ENCODE results near the gene MAPK10.
"Not testable (repeated sequence)": the region's sequence is repeated elsewhere in the genome, so short reads cannot be mapped to it uniquely, and the experiment has no call there.

Gene MAPK10

GRCh38 chr4:86050496-86050895, 309.4 kb downstream of the MAPK10 start:
- Histone ChIP-seq H3K4me3 (ENCODE audit: low read length) (no peak overlapping the region), H2AFZ (ENCODE audit: low read depth, low read length) (no peak overlapping the region), H3K4me1 (ENCODE audit: insufficient read depth, low read length) (no peaks in the 10 kb centered on the region), H3K27me3 (ENCODE audit: insufficient read depth, low read length) (no peaks in the 10 kb centered on the region), H3K36me3 (ENCODE audit: insufficient read depth, low read length) (peaks cover 43% of the 10 kb centered on the region), H3K9me3 (ENCODE audit: low read length) (no peaks in the 10 kb centered on the region)

- Histone ChIP-seq H3K4me3 (ENCODE audit: low read length) (no peak overlapping the region), H3K27me3 (ENCODE audit: insufficient read depth, low read length) (no peaks in the 10 kb centered on the region), H3K9me3 (ENCODE audit: low read length) (no peaks in the 10 kb centered on the region), H3K36me3 (ENCODE audit: insufficient read depth, low read length) (peaks cover 39% of the 10 kb centered on the region), H2AFZ (ENCODE audit: low read depth, low read length) (no peak overlapping the region), H3K4me1 (ENCODE audit: insufficient read depth, low read length) (no peaks in the 10 kb centered on the region)
Measured at GRCh38 chr4:86048426-86048825, 311.4 kb downstream of the MAPK10 start.

GRCh38 chr4:86044593-86044985, 315.3 kb downstream of the MAPK10 start:
- Histone ChIP-seq H2AFZ (ENCODE audit: low read depth, low read length) (no peak overlapping the region), H3K36me3 (ENCODE audit: insufficient read depth, low read length) (peaks cover 28% of the 10 kb centered on the region), H3K4me1 (ENCODE audit: insufficient read depth, low read length) (no peaks in the 10 kb centered on the region), H3K4me3 (ENCODE audit: low read length) (no peak overlapping the region), H3K27me3 (ENCODE audit: insufficient read depth, low read length) (no peaks in the 10 kb centered on the region), H3K9me3 (ENCODE audit: low read length) (peaks cover 5% of the 10 kb centered on the region)

- Histone ChIP-seq H3K4me3 (ENCODE audit: low read length) (no peak overlapping the region), H3K9me3 (ENCODE audit: low read length) (peaks cover 5% of the 10 kb centered on the region), H3K36me3 (ENCODE audit: insufficient read depth, low read length) (peaks cover 34% of the 10 kb centered on the region)
Measured at GRCh38 chr4:86043755-86044592, 315.9 kb downstream of the MAPK10 start.

GRCh38 chr4:86038037-86038436, 321.8 kb downstream of the MAPK10 start:
- Histone ChIP-seq H3K9me3 (ENCODE audit: low read length) (peaks cover 5% of the 10 kb centered on the region), H3K4me3 (ENCODE audit: low read length) (no peak overlapping the region), H3K27me3 (ENCODE audit: insufficient read depth, low read length) (no peaks in the 10 kb centered on the region), H3K4me1 (ENCODE audit: insufficient read depth, low read length) (no peaks in the 10 kb centered on the region), H2AFZ (ENCODE audit: low read depth, low read length) (no peak overlapping the region), H3K36me3 (ENCODE audit: insufficient read depth, low read length) (peaks cover 50% of the 10 kb centered on the region)

More at GRCh38 chr4:86043755-86044592, 315.9 kb downstream of the MAPK10 start:
- H3K27me3 ChIP-seq (ENCODE audit: insufficient read depth, low read length) = no peaks in the 10 kb centered on the region
- H3K4me1 ChIP-seq (ENCODE audit: insufficient read depth, low read length) = no peaks in the 10 kb centered on the region
- H2AFZ ChIP-seq (ENCODE audit: low read depth, low read length) = no peak overlapping the region

- Histone ChIP-seq H3K36me3 (ENCODE audit: insufficient read depth, low read length) (peaks cover 45% of the 10 kb centered on the region), H3K9me3 (ENCODE audit: low read length) (peaks cover 4% of the 10 kb centered on the region), H3K4me3 (ENCODE audit: low read length) (no peak overlapping the region), H3K4me1 (ENCODE audit: insufficient read depth, low read length) (no peaks in the 10 kb centered on the region), H2AFZ (ENCODE audit: low read depth, low read length) (no peak overlapping the region), H3K27me3 (ENCODE audit: insufficient read depth, low read length) (no peaks in the 10 kb centered on the region)
Measured at GRCh38 chr4:86036736-86037135, 323.1 kb downstream of the MAPK10 start.

- Histone ChIP-seq H2AFZ (ENCODE audit: low read depth, low read length) (no peak overlapping the region), H3K9me3 (ENCODE audit: low read length) (no peaks in the 10 kb centered on the region), H3K27me3 (ENCODE audit: insufficient read depth, low read length) (no peaks in the 10 kb centered on the region), H3K4me1 (ENCODE audit: insufficient read depth, low read length) (no peaks in the 10 kb centered on the region), H3K36me3 (ENCODE audit: insufficient read depth, low read length) (peaks cover 49% of the 10 kb centered on the region), H3K4me3 (ENCODE audit: low read length) (no peak overlapping the region)
Measured at GRCh38 chr4:86035688-86036087, 324.2 kb downstream of the MAPK10 start.

- H3K36me3 ChIP-seq (ENCODE audit: insufficient read depth, low read length) = peaks cover 44% of the 10 kb centered on the region
Measured at GRCh38 chr4:86034616-86035015, 325.2 kb downstream of the MAPK10 start.

GRCh38 chr4:86033171-86033570, 326.7 kb downstream of the MAPK10 start:
- H3K9me3 ChIP-seq (ENCODE audit: low read length) = no peaks in the 10 kb centered on the region
- H3K4me1 ChIP-seq (ENCODE audit: insufficient read depth, low read length) = peaks cover 9% of the 10 kb centered on the region
- H3K27me3 ChIP-seq (ENCODE audit: insufficient read depth, low read length) = no peaks in the 10 kb centered on the region
- H3K36me3 ChIP-seq (ENCODE audit: insufficient read depth, low read length) = peaks cover 41% of the 10 kb centered on the region
- H3K4me3 ChIP-seq (ENCODE audit: low read length) = no peak overlapping the region
- no peak overlapping the region for H2AFZ ChIP-seq (ENCODE audit: low read depth, low read length)

More at GRCh38 chr4:86034616-86035015, 325.2 kb downstream of the MAPK10 start:
- no peak overlapping the region for H3K4me3 ChIP-seq (ENCODE audit: low read length)
- no peaks in the 10 kb centered on the region for H3K4me1 ChIP-seq (ENCODE audit: insufficient read depth, low read length)
- no peak overlapping the region for H2AFZ ChIP-seq (ENCODE audit: low read depth, low read length)
- H3K9me3 ChIP-seq (ENCODE audit: low read length) = no peaks in the 10 kb centered on the region
- no peaks in the 10 kb centered on the region for H3K27me3 ChIP-seq (ENCODE audit: insufficient read depth, low read length)

GRCh38 chr4:86032476-86033022, 327.3 kb downstream of the MAPK10 start:
- no peaks in the 10 kb centered on the region for H3K27me3 ChIP-seq (ENCODE audit: insufficient read depth, low read length)
- H3K9me3 ChIP-seq (ENCODE audit: low read length) = no peaks in the 10 kb centered on the region
- H3K4me1 ChIP-seq (ENCODE audit: insufficient read depth, low read length) = peaks cover 13% of the 10 kb centered on the region
- H3K36me3 ChIP-seq (ENCODE audit: insufficient read depth, low read length) = peaks cover 44% of the 10 kb centered on the region
- H2AFZ ChIP-seq (ENCODE audit: low read depth, low read length) = no peak overlapping the region
- H3K4me3 ChIP-seq (ENCODE audit: low read length) = no peak overlapping the region

- peaks cover 43% of the 10 kb centered on the region for H3K36me3 ChIP-seq (ENCODE audit: insufficient read depth, low read length)
- H3K9me3 ChIP-seq (ENCODE audit: low read length) = no peaks in the 10 kb centered on the region
- no peaks in the 10 kb centered on the region for H3K27me3 ChIP-seq (ENCODE audit: insufficient read depth, low read length)
- no peak overlapping the region for H2AFZ ChIP-seq (ENCODE audit: low read depth, low read length)
- H3K4me1 ChIP-seq (ENCODE audit: insufficient read depth, low read length) = peaks cover 13% of the 10 kb centered on the region
- H3K4me3 ChIP-seq (ENCODE audit: low read length) = no peak overlapping the region
Measured at GRCh38 chr4:86031927-86032326, 327.9 kb downstream of the MAPK10 start.

- H2AFZ ChIP-seq (ENCODE audit: low read depth, low read length) = no peak overlapping the region
- peaks cover 59% of the 10 kb centered on the region for H3K36me3 ChIP-seq (ENCODE audit: insufficient read depth, low read length)
- H3K27me3 ChIP-seq (ENCODE audit: insufficient read depth, low read length) = no peaks in the 10 kb centered on the region
- H3K4me3 ChIP-seq (ENCODE audit: low read length) = no peak overlapping the region
- H3K4me1 ChIP-seq (ENCODE audit: insufficient read depth, low read length) = peaks cover 13% of the 10 kb centered on the region
- no peaks in the 10 kb centered on the region for H3K9me3 ChIP-seq (ENCODE audit: low read length)
Measured at GRCh38 chr4:86026720-86027119, 333.1 kb downstream of the MAPK10 start.

- H2AFZ ChIP-seq (ENCODE audit: low read depth, low read length); H3K4me1 ChIP-seq (ENCODE audit: insufficient read depth, low read length); H3K27me3 ChIP-seq (ENCODE audit: insufficient read depth, low read length); H3K4me3 ChIP-seq (ENCODE audit: low read length); H3K9me3 ChIP-seq (ENCODE audit: low read length): not testable (repeated sequence)
- peaks cover 51% of the 10 kb centered on the region for H3K36me3 ChIP-seq (ENCODE audit: insufficient read depth, low read length)
Measured at GRCh38 chr4:86021671-86022070, 338.2 kb downstream of the MAPK10 start.
